Measurements from ENCODE around the gene FAM187B.
"Not testable (repeated sequence)": the region's sequence is repeated elsewhere in the genome, so short reads cannot be mapped to it uniquely, and the experiment has no call there.

Gene FAM187B

GRCh38 chr19:35229601-35230000, 1.1 kb upstream of the FAM187B start:
- H3K27ac ChIP-seq (ENCODE audit: low read depth, low read length) = no peak overlapping the region
- peaks cover 13% of the 10 kb centered on the region; the same call in 1 of the 2 replicates for H3K27me3 ChIP-seq (ENCODE audit: insufficient read depth, low read length)
- no peaks in the 10 kb centered on the region for H3K36me3 ChIP-seq (ENCODE audit: insufficient read depth, low read length)
- H2AFZ ChIP-seq (ENCODE audit: low read length, unreplicated experiment) = no peak overlapping the region
- no peaks in the 10 kb centered on the region for H3K4me1 ChIP-seq (ENCODE audit: control insufficient read depth, insufficient read depth, low read length, unreplicated experiment)
- no peak overlapping the region for H3K4me3 ChIP-seq (ENCODE audit: low read depth, low read length)
- no peaks in the 10 kb centered on the region for H3K79me2 ChIP-seq (ENCODE audit: control insufficient read depth, insufficient read depth, low read length, unreplicated experiment)

- H3K27me3 ChIP-seq (ENCODE audit: insufficient read depth, low read length) = peaks cover 13% of the 10 kb centered on the region; the same call in 1 of the 2 replicates
- no peaks in the 10 kb centered on the region for H3K36me3 ChIP-seq (ENCODE audit: insufficient read depth, low read length)
- H3K27ac ChIP-seq (ENCODE audit: low read depth, low read length) = no peak overlapping the region
Measured at GRCh38 chr19:35226748-35227147, 1.8 kb downstream of the FAM187B start.

GRCh38 chr19:35225951-35226350, 2.6 kb downstream of the FAM187B start:
- H3K27ac ChIP-seq (ENCODE audit: low read depth, low read length) = no peak overlapping the region
- no peaks in the 10 kb centered on the region for H3K79me2 ChIP-seq (ENCODE audit: control insufficient read depth, insufficient read depth, low read length, unreplicated experiment)
- H3K36me3 ChIP-seq (ENCODE audit: insufficient read depth, low read length) = no peaks in the 10 kb centered on the region
- H2AFZ ChIP-seq (ENCODE audit: low read length, unreplicated experiment) = no peak overlapping the region
- H3K4me3 ChIP-seq (ENCODE audit: low read depth, low read length) = no peak overlapping the region
- no peaks in the 10 kb centered on the region for H3K4me1 ChIP-seq (ENCODE audit: control insufficient read depth, insufficient read depth, low read length, unreplicated experiment)
- peaks cover 13% of the 10 kb centered on the region; the same call in 1 of the 2 replicates for H3K27me3 ChIP-seq (ENCODE audit: insufficient read depth, low read length)

More at GRCh38 chr19:35226748-35227147, 1.8 kb downstream of the FAM187B start:
- H2AFZ ChIP-seq (ENCODE audit: low read length, unreplicated experiment) = no peak overlapping the region
- H3K4me3 ChIP-seq (ENCODE audit: low read depth, low read length) = no peak overlapping the region
- H3K4me1 ChIP-seq (ENCODE audit: control insufficient read depth, insufficient read depth, low read length, unreplicated experiment) = no peaks in the 10 kb centered on the region
- no peaks in the 10 kb centered on the region for H3K79me2 ChIP-seq (ENCODE audit: control insufficient read depth, insufficient read depth, low read length, unreplicated experiment)

GRCh38 chr19:35224681-35225571, 3.6 kb downstream of the FAM187B start:
- Histone ChIP-seq H3K36me3 (ENCODE audit: insufficient read depth, low read length) (no peaks in the 10 kb centered on the region), H3K4me1 (ENCODE audit: control insufficient read depth, insufficient read depth, low read length, unreplicated experiment) (no peaks in the 10 kb centered on the region), H2AFZ (ENCODE audit: low read length, unreplicated experiment) (no peak overlapping the region), H3K27ac (ENCODE audit: low read depth, low read length) (no peak overlapping the region), H3K79me2 (ENCODE audit: control insufficient read depth, insufficient read depth, low read length, unreplicated experiment) (no peaks in the 10 kb centered on the region), H3K4me3 (ENCODE audit: low read depth, low read length) (no peak overlapping the region), H3K27me3 (ENCODE audit: insufficient read depth, low read length) (peaks cover 14% of the 10 kb centered on the region; the same call in 1 of the 2 replicates)

- Histone ChIP-seq H3K36me3 (ENCODE audit: insufficient read depth, low read length) (no peaks in the 10 kb centered on the region), H3K79me2 (ENCODE audit: control insufficient read depth, insufficient read depth, low read length, unreplicated experiment) (no peaks in the 10 kb centered on the region), H3K27me3 (ENCODE audit: insufficient read depth, low read length) (peaks cover 14% of the 10 kb centered on the region; the same call in 1 of the 2 replicates), H2AFZ (ENCODE audit: low read length, unreplicated experiment) (no peak overlapping the region), H3K4me3 (ENCODE audit: low read depth, low read length) (no peak overlapping the region), H3K4me1 (ENCODE audit: control insufficient read depth, insufficient read depth, low read length, unreplicated experiment) (no peaks in the 10 kb centered on the region), H3K27ac (ENCODE audit: low read depth, low read length) (no peak overlapping the region)
Measured at GRCh38 chr19:35223862-35224505, 4.6 kb downstream of the FAM187B start.

GRCh38 chr19:35223084-35223790, 5.3 kb downstream of the FAM187B start:
- H2AFZ ChIP-seq (ENCODE audit: low read length, unreplicated experiment) = no peak overlapping the region
- H3K27ac ChIP-seq (ENCODE audit: low read depth, low read length) = no peak overlapping the region
- no peaks in the 10 kb centered on the region for H3K36me3 ChIP-seq (ENCODE audit: insufficient read depth, low read length)
- no peaks in the 10 kb centered on the region for H3K4me1 ChIP-seq (ENCODE audit: control insufficient read depth, insufficient read depth, low read length, unreplicated experiment)
- H3K79me2 ChIP-seq (ENCODE audit: control insufficient read depth, insufficient read depth, low read length, unreplicated experiment) = no peaks in the 10 kb centered on the region
- peaks cover 14% of the 10 kb centered on the region; the same call in 1 of the 2 replicates for H3K27me3 ChIP-seq (ENCODE audit: insufficient read depth, low read length)
- no peak overlapping the region for H3K4me3 ChIP-seq (ENCODE audit: low read depth, low read length)

- no peak overlapping the region for H2AFZ ChIP-seq (ENCODE audit: low read length, unreplicated experiment)
- H3K4me1 ChIP-seq (ENCODE audit: control insufficient read depth, insufficient read depth, low read length, unreplicated experiment) = no peaks in the 10 kb centered on the region
- H3K4me3 ChIP-seq (ENCODE audit: low read depth, low read length) = no peak overlapping the region
- no peaks in the 10 kb centered on the region for H3K36me3 ChIP-seq (ENCODE audit: insufficient read depth, low read length)
- H3K27ac ChIP-seq (ENCODE audit: low read depth, low read length) = no peak overlapping the region
- no peaks in the 10 kb centered on the region for H3K79me2 ChIP-seq (ENCODE audit: control insufficient read depth, insufficient read depth, low read length, unreplicated experiment)
- H3K27me3 ChIP-seq (ENCODE audit: insufficient read depth, low read length) = peaks cover 14% of the 10 kb centered on the region; the same call in 1 of the 2 replicates
Measured at GRCh38 chr19:35222373-35223015, 6.0 kb downstream of the FAM187B start.

GRCh38 chr19:35220973-35221590, 7.5 kb downstream of the FAM187B start:
- not testable (repeated sequence) for H3K79me2 ChIP-seq (ENCODE audit: control insufficient read depth, insufficient read depth, low read length, unreplicated experiment); H3K4me1 ChIP-seq (ENCODE audit: control insufficient read depth, insufficient read depth, low read length, unreplicated experiment); H3K27ac ChIP-seq (ENCODE audit: low read depth, low read length); H3K27me3 ChIP-seq (ENCODE audit: insufficient read depth, low read length); H3K4me3 ChIP-seq (ENCODE audit: low read depth, low read length); H2AFZ ChIP-seq (ENCODE audit: low read length, unreplicated experiment); H3K36me3 ChIP-seq (ENCODE audit: insufficient read depth, low read length)

- no peaks in the 10 kb centered on the region for H3K36me3 ChIP-seq (ENCODE audit: insufficient read depth, low read length)
- no peak overlapping the region for H3K4me3 ChIP-seq (ENCODE audit: low read depth, low read length)
- no peaks in the 10 kb centered on the region for H3K4me1 ChIP-seq (ENCODE audit: control insufficient read depth, insufficient read depth, low read length, unreplicated experiment)
- H3K27ac ChIP-seq (ENCODE audit: low read depth, low read length) = no peak overlapping the region
- H3K27me3 ChIP-seq (ENCODE audit: insufficient read depth, low read length) = peaks cover 8% of the 10 kb centered on the region; the same call in 1 of the 2 replicates
- H2AFZ ChIP-seq (ENCODE audit: low read length, unreplicated experiment) = no peak overlapping the region
- H3K79me2 ChIP-seq (ENCODE audit: control insufficient read depth, insufficient read depth, low read length, unreplicated experiment) = no peaks in the 10 kb centered on the region
Measured at GRCh38 chr19:35220315-35220921, 8.1 kb downstream of the FAM187B start.

Data from ACC112 (cell line).